H1 (cell line): ENCODE results near the gene REPS1. TPM values are rescaled to one million over a fixed set of nuclear protein-coding genes. Genes with fewer than 3 reads are reported as not detected.

Source experiments
- CTCF ChIA-PET: fragments of 300-600 bp; sonication (Branson Sonifier 250); formaldehyde crosslinking; loops from one replicate; lab custom pipeline; 2021; ENCODE audit not compliant: partially characterized antibody; lab: Charles Lee
- POLR2A ChIA-PET: fragments of 300-600 bp; sonication (Branson Sonifier 250); formaldehyde crosslinking; loops from one replicate; lab custom pipeline; 2021; ENCODE audit warnings: inconsistent platforms; ENCODE audit not compliant: partially characterized antibody; lab: Charles Lee
- DNase-seq, 2 experiments: peaks; one replicate each; pipeline versions ENCODE4 v3.0.0 to v3.0.0-alpha.2; 2010 to 2022; ENCODE audit warnings: low spot score in 2 of 2, low read depth in 1 of 2, mixed read lengths in 1 of 2
- FAIRE-seq: peaks from 2 replicates; lab custom pipeline; 2011; peaks lifted over from hg19 to GRCh38; lab: Jason Lieb, UNC
- H2AFZ ChIP-seq: 2 replicates; pipeline ENCODE4 v1.8.1; 2012; ENCODE audit warnings: low read length, inconsistent platforms
- H2AK5ac ChIP-seq: 2 replicates; pipeline ENCODE4 v1.6.1; 2013; ENCODE audit warnings: low read depth, low read length
- H2BK120ac ChIP-seq: replicated peaks from 2 replicates; pipeline ENCODE3; 2013; ENCODE audit warnings: low read depth, low read length, inconsistent platforms
- H2BK12ac ChIP-seq: 2 replicates; pipeline ENCODE4 v1.6.1; 2013; ENCODE audit warnings: low read depth, low read length
- H2BK15ac ChIP-seq: 2 replicates; pipeline ENCODE4 v1.6.1; 2013; ENCODE audit warnings: low read length
- H2BK20ac ChIP-seq: 2 replicates; pipeline ENCODE4 v1.6.1; 2013; ENCODE audit warnings: low read length
- H2BK5ac ChIP-seq: 2 replicates; pipeline ENCODE4 v1.6.1; 2013; ENCODE audit warnings: low read depth, low read length
- H3K14ac ChIP-seq: 2 replicates; pipeline ENCODE4 v1.6.1; 2013; ENCODE audit warnings: inconsistent platforms; ENCODE audit not compliant: insufficient read length
- H3K18ac ChIP-seq: 2 replicates; pipeline ENCODE4 v1.6.1; 2013; ENCODE audit warnings: low read length; ENCODE audit errors: extremely low read depth
- H3K23ac ChIP-seq: 2 replicates; pipeline ENCODE4 v1.6.1; 2013; ENCODE audit warnings: inconsistent platforms; ENCODE audit not compliant: insufficient read length
- H3K23me2 ChIP-seq: 2 replicates; pipeline ENCODE4 v1.6.1; 2013; ENCODE audit warnings: low read depth, low read length
- H3K27ac ChIP-seq: 2 replicates; pipeline ENCODE4 v1.6.1; 2011; ENCODE audit warnings: low read depth, low read length, inconsistent platforms
- H3K27me3 ChIP-seq, 4 experiments: replicated peaks in 1 of 4; 1 replicate in 1 of 4; 2 replicates in 3 of 4; pipeline versions ENCODE4 v1.6.1 to v1.8.1; 2011 to 2013; ENCODE audit warnings: low read length in 3 of 4, mild to moderate bottlenecking in 3 of 4, inconsistent platforms in 2 of 4, mixed read lengths in 2 of 4, moderate library complexity in 1 of 4; ENCODE audit not compliant: control insufficient read depth in 3 of 4, insufficient read depth in 3 of 4; ENCODE audit errors: extremely low read depth in 1 of 4
- H3K36me3 ChIP-seq, 4 experiments: 2 replicates each; pipeline versions ENCODE4 v1.6.1 to v1.8.1; 2011 to 2013; ENCODE audit warnings: mild to moderate bottlenecking in 4 of 4, low read length in 3 of 4, moderate library complexity in 2 of 4, control low read depth in 1 of 4, inconsistent platforms in 1 of 4; ENCODE audit not compliant: insufficient read depth in 4 of 4, control insufficient read depth in 2 of 4
- H3K4ac ChIP-seq: replicated peaks from 2 replicates; pipeline ENCODE3; 2013; ENCODE audit warnings: low read length, low read depth, mixed read lengths, inconsistent platforms; ENCODE audit not compliant: insufficient read length
- H3K4me1 ChIP-seq, 4 experiments: replicated peaks in 1 of 4; 1 replicate in 1 of 4; 2 replicates in 3 of 4; pipeline versions ENCODE4 v1.6.1 to v1.8.1; 2011 to 2013; ENCODE audit warnings: low read length in 3 of 4, inconsistent platforms in 2 of 4, mixed read lengths in 1 of 4; ENCODE audit not compliant: insufficient read depth in 4 of 4, control insufficient read depth in 3 of 4
- H3K4me2 ChIP-seq, 2 experiments: 2 replicates each; pipeline versions ENCODE4 v1.6.1 to v1.8.1; 2011 to 2013; ENCODE audit warnings: low read depth in 2 of 2, low read length in 2 of 2, control low read depth in 1 of 2, inconsistent platforms in 1 of 2, mild to moderate bottlenecking in 1 of 2; ENCODE audit not compliant: insufficient read depth in 1 of 2
- H3K4me3 ChIP-seq, 4 experiments: fragments of 200-600, 300-600 bp in 1 of 4; sonication (generic), shearing (Covaris generic), sonication (Bioruptor Twin) in 1 of 4; 2 replicates each; pipeline versions ENCODE4 v1.5.1 to v1.8.1; 2011 to 2016; ENCODE audit warnings: low read length in 4 of 4, low read depth in 3 of 4, control low read depth in 2 of 4, inconsistent platforms in 2 of 4, mild to moderate bottlenecking in 2 of 4, mixed read lengths in 1 of 4, moderate library complexity in 1 of 4; ENCODE audit not compliant: insufficient read depth in 2 of 4; ENCODE audit errors: extremely low read depth in 1 of 4
- H3K56ac ChIP-seq: replicated peaks from 2 replicates; pipeline ENCODE3; 2013; ENCODE audit warnings: low read depth, mild to moderate bottlenecking, mixed read lengths, low read length, inconsistent platforms; ENCODE audit not compliant: insufficient read length
- H3K79me1 ChIP-seq: 2 replicates; pipeline ENCODE4 v1.6.1; 2013; ENCODE audit warnings: low read depth, low read length, control low read depth
- H3K79me2 ChIP-seq, 2 experiments: 2 replicates each; pipeline versions ENCODE4 v1.6.1 to v1.8.1; 2012 to 2013; ENCODE audit warnings: low read length in 2 of 2, mild to moderate bottlenecking in 2 of 2, inconsistent platforms in 1 of 2; ENCODE audit not compliant: insufficient read depth in 2 of 2, control insufficient read depth in 1 of 2
- H3K9ac ChIP-seq, 4 experiments: replicated peaks in 1 of 4; 1 replicate in 1 of 4; 2 replicates in 3 of 4; pipeline versions ENCODE4 v1.6.1 to v1.8.1; 2011 to 2013; ENCODE audit warnings: low read depth in 3 of 4, low read length in 3 of 4, control low read depth in 2 of 4, mild to moderate bottlenecking in 2 of 4, moderate library complexity in 2 of 4, inconsistent platforms in 1 of 4; ENCODE audit errors: extremely low read depth in 1 of 4
- H3K9me3 ChIP-seq, 2 experiments: 2 replicates each; pipeline versions ENCODE4 v1.6.1 to v1.8.1; 2012 to 2013; ENCODE audit warnings: mild to moderate bottlenecking in 2 of 2, moderate library complexity in 2 of 2, control low read depth in 1 of 2, inconsistent platforms in 1 of 2, low read depth in 1 of 2, low read length in 1 of 2, mixed read lengths in 1 of 2; ENCODE audit not compliant: insufficient read depth in 2 of 2
- H4K20me1 ChIP-seq, 2 experiments: replicated peaks in 1 of 2; 2 replicates each; pipeline versions ENCODE3 to v1.8.1; 2011 to 2013; ENCODE audit warnings: inconsistent platforms in 2 of 2, low read length in 2 of 2, mild to moderate bottlenecking in 1 of 2; ENCODE audit not compliant: insufficient read depth in 2 of 2, control insufficient read depth in 1 of 2
- H4K5ac ChIP-seq: 2 replicates; pipeline ENCODE4 v1.6.1; 2013; ENCODE audit warnings: low read length, low read depth, mixed read lengths, inconsistent platforms; ENCODE audit not compliant: insufficient read length
- H4K8ac ChIP-seq: 2 replicates; pipeline ENCODE4 v1.8.0; 2013; ENCODE audit warnings: mild to moderate bottlenecking, moderate library complexity, low read length, inconsistent platforms; ENCODE audit not compliant: insufficient read depth; ENCODE audit errors: extremely low read depth
- H4K91ac ChIP-seq: replicated peaks from 2 replicates; pipeline ENCODE3; 2013; ENCODE audit warnings: low read length, mixed read lengths, inconsistent platforms; ENCODE audit not compliant: insufficient read length
- POLR2AphosphoS5 ChIP-seq: IDR thresholded peaks from 2 replicates; pipeline ENCODE4 v1.6.1; 2011; ENCODE audit warnings: low read depth, low read length
- SAP30 ChIP-seq: fragments of 300-600 bp; sonication (generic); IDR thresholded peaks from 2 replicates; pipeline ENCODE4 v1.7.1; 2012; ENCODE audit warnings: low read length, moderate library complexity, mild to moderate bottlenecking, inconsistent platforms; ENCODE audit not compliant: insufficient read depth, insufficient replicate concordance
- SUZ12 ChIP-seq: fragments of 200-600 bp; sonication (generic); IDR thresholded peaks from 2 replicates; pipeline ENCODE4 v1.6.1; 2012; ENCODE audit warnings: mild to moderate bottlenecking, inconsistent platforms, low read length, moderate library complexity, mixed read lengths
- polyA plus RNA-seq, 7 experiments: library from polyadenylated mRNA; depleted of rRNA in 3 of 7; stranded (reverse) in 5 of 7; unstranded in 2 of 7; fragments of >200 nt in 5 of 7; fragments of 200-250 nt in 2 of 7; gene quantifications; 1 replicate in 5 of 7; 2 replicates in 1 of 7; 4 replicates in 1 of 7; pipeline versions ENCODE4 v1.2.1 to v1.2.3, GENCODE V29; 2011 to 2013; ENCODE audit warnings: missing spikeins in 2 of 7, mixed read lengths in 2 of 7
- total RNA-seq: library from RNA; stranded (reverse); fragmentation: NEBNext Ultra II Directional; extraction: Animal tissue kit (Norgen Biotek cat#: 25700); gene quantifications from 2 replicates; pipeline ENCODE4 v1.2.1, GENCODE V29; 2021

REPS1 gene
- total and polyA plus RNA-seq, 2 of the 8 experiments (the other 6 are each of a cell fraction or from before 2014, with no cell fraction given): 52.1 to 68.9 TPM

DNA sequence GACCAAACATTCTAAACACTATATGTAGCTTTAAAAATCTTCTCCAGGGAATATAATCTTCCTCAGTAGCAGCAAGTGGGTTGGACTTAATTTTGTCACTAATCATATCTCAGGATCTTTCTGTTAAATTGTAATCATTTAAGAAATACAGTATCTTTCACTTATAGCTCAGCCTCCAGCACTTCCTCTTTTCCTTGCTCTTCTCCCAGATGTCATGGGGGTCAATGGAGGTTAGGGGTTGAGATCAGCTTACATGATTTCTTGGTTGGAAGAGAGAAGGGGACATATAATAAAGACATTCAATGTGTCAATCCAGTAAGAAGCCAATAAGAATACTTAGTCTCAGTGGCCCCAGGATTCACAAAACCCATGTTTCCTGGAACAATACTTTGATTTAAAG is 15.7 kb upstream of the REPS1 start:
- Histone ChIP-seq H3K23me2 (no peaks in the 10 kb centered on the region), H3K4me1 (no peaks in the 10 kb centered on the region), H2BK15ac (no peak overlapping the region), H2BK20ac (no peak overlapping the region), H3K27ac (no peak overlapping the region), H3K4me2 (no peak overlapping the region), H3K36me3 (no peaks in the 10 kb centered on the region), H3K4me3 (no peak overlapping the region), H3K14ac (no peak overlapping the region), H2BK5ac (no peak overlapping the region), H2BK120ac (no peak overlapping the region), H3K23ac (no peak overlapping the region), H3K9me3 (no peaks in the 10 kb centered on the region), H3K9ac (no peak overlapping the region), H3K79me2 (no peaks in the 10 kb centered on the region), H4K8ac (no peak overlapping the region), H4K20me1 (no peaks in the 10 kb centered on the region), H2BK12ac (no peak overlapping the region), H3K4ac (no peak overlapping the region), H3K79me1 (no peaks in the 10 kb centered on the region; the same call in 1 of the 2 replicates), H3K27me3 (no peaks in the 10 kb centered on the region; a peak in 1 of 7 replicates), H2AK5ac (no peak overlapping the region), H3K56ac (no peak overlapping the region), H3K18ac (no peak overlapping the region), H4K91ac (no peak overlapping the region), H2AFZ (no peak overlapping the region), H4K5ac (no peak overlapping the region)
- CTCF ChIA-PET: interaction anchor here (0.6 kb wide), 1 partner anchor 402 kb away, joined by 3 read pairs; no protein-coding TSS in a partner anchor
- FAIRE-seq (no peak), DNase-seq (no peak)
- TF ChIP-seq POLR2AphosphoS5 (no peak), SAP30 (no peak), SUZ12 (no peak)
- POLR2A ChIA-PET: no interaction called here
